ENCODE results near the gene CDT1.

- TF ChIP-seq CTCF (IDR thresholded peaks at IDR 0.05) = no peak
- TF ChIP-seq POLR2A (IDR thresholded peaks at IDR 0.05) = no peak
Measured at GRCh38 chr16:88805887-88806393, 2.4 kb downstream of the CDT1 start.
